Measurements from ENCODE around the gene CDR2.
"Not testable (repeated sequence)": the region's sequence is repeated elsewhere in the genome, so short reads cannot be mapped to it uniquely, and the experiment has no call there.

Gene CDR2

DNA sequence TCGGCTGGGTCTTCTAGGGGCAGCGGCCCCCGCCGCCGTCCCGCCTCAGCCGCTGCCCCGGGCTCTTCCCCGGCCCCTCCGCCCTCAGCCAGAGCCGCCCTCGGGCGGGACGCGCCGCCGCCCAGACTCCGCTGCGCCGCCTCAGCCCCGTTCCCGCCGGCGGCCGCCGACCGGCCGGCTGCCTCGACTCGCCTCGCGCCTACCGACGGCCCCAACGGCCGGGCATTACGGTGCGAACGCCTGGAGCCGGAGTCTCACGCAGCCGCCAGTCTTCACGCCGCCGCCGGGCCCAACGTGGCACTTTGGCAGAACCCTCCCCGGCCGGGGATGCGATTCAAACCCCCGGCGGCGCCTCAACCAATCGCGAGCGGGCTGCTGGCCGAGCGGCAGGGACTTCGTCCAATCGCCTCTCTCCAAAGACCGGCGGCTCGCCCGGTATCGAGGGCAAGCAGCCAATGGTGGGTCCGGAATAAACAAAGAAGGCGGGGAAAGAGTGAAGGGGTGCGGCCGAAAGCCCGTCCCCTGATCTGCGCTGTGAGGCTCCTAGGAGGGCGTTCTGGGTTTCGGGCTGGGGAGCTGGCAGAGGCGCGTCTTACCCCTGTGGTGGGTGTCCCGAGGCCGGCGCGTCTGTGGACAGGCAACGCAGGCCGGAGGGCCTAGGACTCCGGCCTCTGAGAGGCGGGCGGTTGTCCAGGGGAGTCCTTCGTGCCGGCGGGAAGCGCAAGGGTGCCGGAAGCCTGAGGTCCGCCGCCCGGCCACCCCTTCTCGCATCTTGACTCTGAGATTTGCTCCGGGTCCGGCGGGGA lies at the start of gene CDR2:
Gene CDR2 (minus strand): TSS at position 309 of the 806 bp plus-strand sequence. CDS start 310 bp downstream, outside the sequence.
- DNase-seq (ENCODE audit: low read depth): peak; percentile 95

DNA sequence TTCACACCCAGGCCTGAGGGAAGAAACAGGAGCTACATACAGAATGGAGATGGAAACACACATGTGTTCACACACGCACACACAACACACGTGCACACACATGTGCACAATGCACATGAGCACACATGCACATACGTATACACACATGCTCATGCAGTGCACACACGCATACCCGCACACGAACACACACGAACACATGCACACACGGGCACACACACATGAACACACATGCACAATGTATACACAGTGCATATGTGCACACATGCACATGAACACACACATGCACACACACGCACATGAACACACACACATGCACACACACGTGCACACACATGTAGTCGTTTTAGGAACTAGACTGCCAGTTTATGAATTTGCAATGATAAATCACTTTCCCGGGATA lies 49.3 kb upstream of the CDR2 start:
- no peak for DNase-seq (ENCODE audit: low read depth)

GRCh38 chr16:22421136-22421535 lies 46.7 kb upstream of the CDR2 start:
- no peak for DNase-seq (ENCODE audit: low read depth)

- DNase-seq (ENCODE audit: low read depth): no peak
Measured at GRCh38 chr16:22420606-22421135, 46.3 kb upstream of the CDR2 start.

GRCh38 chr16:22419908-22420307 lies 45.5 kb upstream of the CDR2 start:
- no peak for DNase-seq (ENCODE audit: low read depth)

DNA sequence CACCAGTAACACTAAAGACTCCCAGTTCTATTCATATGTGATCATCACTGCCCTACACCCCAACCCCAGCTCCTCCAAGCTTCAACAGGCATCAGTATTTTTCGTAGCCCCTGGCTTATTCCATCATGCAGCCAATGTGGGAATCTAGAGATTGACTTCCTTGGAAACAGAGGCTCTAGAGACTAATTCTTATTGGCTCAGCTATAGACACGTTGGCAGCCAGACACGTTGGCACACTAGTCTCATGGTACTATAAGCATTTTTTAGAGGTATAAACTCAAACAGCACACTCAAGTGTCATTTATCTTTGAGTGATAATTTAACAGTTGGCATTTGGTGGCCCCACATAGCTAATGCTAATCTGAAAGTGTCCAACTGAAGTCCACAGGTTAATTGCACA lies 44.4 kb upstream of the CDR2 start:
- no peak for DNase-seq (ENCODE audit: low read depth)

DNA sequence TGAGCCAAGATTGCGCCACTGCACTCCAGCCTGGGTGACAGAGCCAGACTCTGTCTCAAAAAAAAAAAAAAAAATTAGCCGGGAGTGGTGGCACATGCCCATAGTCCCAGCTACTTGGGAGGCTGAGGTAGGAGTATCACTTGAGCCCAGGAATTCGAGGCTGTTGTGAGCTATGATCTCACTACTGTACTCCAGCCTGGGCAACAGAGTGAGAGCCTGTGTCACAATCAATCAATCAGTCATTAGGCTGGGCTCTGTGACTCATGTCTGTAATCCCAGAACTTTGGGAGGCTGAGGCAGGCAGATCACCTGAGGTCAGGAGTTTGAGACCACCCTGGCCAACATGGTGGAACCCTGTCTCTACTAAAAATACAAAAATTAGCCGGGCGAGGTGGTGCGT lies 43.4 kb upstream of the CDR2 start:
- not testable (repeated sequence) for DNase-seq (ENCODE audit: low read depth)

DNA sequence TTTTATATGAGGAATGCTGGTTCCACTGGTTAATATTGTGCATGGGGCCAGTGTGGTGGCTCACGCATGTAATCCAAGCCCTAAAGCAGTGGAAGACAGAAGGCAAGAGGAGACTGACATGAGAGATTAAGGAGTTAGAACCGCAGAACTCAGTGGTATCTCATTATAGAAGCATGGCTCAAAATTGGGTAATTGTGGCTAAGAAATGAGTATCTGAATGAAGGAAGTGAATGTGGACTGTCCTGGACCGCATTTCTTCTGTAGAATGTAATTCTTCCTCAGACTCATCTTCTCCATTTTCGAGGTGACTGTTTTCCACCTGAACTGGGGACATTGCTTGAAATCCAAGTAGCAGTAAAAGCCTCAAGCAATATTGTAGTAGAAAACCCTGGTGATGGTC lies 42.6 kb upstream of the CDR2 start:
- DNase-seq (ENCODE audit: low read depth): no peak

- DNase-seq (ENCODE audit: low read depth): no peak
Measured at GRCh38 chr16:22413819-22414218, 39.4 kb upstream of the CDR2 start.

- DNase-seq (ENCODE audit: low read depth): no peak
Measured at GRCh38 chr16:22407486-22407885, 33.1 kb upstream of the CDR2 start.

DNA sequence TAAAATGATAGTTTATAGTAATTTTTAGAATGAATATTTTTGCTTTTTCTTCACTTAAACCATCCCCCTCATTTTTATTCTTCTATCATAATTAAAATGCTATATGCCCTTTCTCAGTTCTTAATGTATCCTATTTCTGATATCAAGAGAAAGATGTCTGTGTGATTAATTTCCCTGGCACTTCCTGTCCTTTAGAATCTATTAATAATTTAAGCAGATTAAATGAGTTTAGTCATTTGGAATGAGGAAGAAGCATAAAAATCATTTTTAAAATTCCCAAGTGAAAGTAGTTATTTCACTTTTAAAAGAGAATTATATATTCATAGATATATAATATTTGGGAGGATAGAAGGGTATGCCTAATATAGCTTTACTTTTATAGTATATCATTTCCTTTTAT lies 27.8 kb upstream of the CDR2 start:
- DNase-seq (ENCODE audit: low read depth): no peak

DNA sequence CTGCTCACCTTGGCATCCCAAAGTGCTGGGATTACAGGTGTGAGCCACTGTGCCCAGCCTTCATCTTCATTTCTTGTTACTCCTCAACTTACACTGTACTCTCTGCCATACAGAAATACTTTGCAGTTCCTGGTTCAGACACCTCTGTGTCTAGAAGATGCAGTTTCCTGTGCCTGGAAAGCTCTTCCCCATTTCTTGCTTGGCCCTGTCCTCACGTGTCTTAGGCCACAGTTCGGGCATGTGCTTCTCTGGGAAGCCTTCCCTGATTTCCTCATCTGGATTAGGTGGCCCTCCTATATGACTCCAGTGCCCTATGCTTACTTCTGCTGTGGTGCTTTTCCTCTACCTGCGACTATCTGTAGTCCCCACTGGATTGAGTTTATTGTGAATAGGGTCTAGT lies 26.5 kb upstream of the CDR2 start:
- DNase-seq (ENCODE audit: low read depth): no peak

GRCh38 chr16:22397931-22398330 lies 23.5 kb upstream of the CDR2 start:
- no peak for DNase-seq (ENCODE audit: low read depth)

DNA sequence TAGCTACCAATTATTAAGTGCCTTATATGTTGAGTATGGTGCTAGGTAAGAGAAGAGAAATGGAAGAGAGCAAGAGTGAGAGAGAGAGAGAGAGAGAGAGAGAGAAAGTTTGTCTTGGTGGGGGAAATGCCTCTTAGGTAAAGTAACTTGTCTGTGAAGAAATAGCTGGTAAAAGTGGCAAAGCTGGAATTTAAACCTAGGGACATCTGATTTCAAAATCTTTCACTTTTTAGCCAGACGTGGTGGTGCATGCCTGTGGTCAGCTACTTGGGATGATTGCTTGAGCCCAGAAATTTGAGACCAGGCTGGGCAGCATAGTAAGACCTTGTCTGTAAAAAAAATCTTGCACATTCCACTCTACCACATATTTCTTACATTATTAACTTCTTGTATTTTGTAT lies 23.0 kb upstream of the CDR2 start:
- no peak for DNase-seq (ENCODE audit: low read depth)

DNA sequence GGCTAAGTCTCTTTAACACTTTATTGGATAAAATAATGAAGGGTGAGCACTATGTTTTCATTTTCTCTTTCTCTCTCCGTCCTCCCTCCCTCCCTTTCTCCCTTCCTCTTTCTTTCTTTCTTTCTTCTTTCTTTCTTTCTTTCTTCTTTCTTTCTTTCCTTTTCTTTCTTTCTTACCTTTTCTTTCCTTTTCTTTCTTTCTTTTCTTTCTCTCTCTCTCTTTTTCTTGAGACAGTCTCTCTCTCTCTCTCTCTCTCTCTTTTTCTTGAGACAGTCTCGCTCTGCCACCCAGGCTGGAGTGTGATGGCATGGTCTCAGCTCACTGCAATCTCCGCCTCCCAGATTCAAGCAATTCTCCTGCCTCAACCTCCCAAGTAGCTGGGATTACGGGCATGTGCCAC lies 21.5 kb upstream of the CDR2 start:
- no peak for DNase-seq (ENCODE audit: low read depth)

- no peak for DNase-seq (ENCODE audit: low read depth)
Measured at GRCh38 chr16:22394121-22394520, 19.7 kb upstream of the CDR2 start.

DNA sequence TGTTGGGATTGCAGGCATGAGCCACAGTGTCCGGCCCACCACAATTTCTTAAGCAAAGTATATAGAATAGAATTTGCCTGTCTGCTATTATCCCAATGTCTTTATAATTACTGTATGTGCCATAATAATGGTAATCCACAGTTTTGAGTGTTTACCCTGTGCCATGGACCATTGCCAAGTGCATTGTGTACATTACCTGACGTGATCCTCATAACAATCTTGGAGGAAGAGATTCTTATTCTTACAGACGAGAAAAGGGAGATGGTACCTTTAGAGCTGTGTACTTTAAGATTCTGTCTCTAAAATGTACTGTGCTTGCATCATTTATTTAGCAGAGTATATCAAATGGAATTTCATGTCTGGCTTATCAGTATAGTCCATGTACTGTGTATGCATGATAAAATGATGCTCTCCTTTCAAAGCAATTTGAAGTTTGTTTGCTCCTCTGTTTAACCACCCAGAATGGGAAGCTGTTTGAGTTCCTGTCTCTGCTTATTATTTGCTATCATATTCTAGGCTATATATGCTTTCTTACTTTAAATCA lies 13.8 kb upstream of the CDR2 start:
- no peak for DNase-seq (ENCODE audit: low read depth)

DNA sequence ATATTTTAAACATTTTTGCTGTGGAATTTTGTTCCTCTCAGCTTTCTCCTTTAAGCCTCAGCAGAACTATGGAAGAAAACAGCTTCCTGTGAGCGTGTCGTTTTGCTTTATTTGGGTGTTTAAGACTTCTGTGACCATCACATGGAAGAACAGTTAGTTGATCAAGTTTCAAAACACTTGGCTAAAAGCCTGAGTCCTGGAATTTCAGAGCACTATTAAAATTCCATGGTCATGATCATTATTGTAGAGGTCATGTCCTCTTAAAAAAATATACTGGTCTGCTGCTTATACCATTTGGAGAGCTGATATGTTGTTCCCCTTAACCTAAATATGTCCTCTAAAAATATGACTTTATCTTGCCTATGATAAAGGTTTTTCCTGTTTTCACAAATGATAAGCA lies 12.6 kb upstream of the CDR2 start:
- DNase-seq (ENCODE audit: low read depth): no peak

GRCh38 chr16:22385196-22385595 lies 10.8 kb upstream of the CDR2 start:
- no peak for DNase-seq (ENCODE audit: low read depth)

GRCh38 chr16:22383827-22384226 lies 9.4 kb upstream of the CDR2 start:
- DNase-seq (ENCODE audit: low read depth): no peak

GRCh38 chr16:22381392-22381791 lies 7.0 kb upstream of the CDR2 start:
- no peak for DNase-seq (ENCODE audit: low read depth)

DNA sequence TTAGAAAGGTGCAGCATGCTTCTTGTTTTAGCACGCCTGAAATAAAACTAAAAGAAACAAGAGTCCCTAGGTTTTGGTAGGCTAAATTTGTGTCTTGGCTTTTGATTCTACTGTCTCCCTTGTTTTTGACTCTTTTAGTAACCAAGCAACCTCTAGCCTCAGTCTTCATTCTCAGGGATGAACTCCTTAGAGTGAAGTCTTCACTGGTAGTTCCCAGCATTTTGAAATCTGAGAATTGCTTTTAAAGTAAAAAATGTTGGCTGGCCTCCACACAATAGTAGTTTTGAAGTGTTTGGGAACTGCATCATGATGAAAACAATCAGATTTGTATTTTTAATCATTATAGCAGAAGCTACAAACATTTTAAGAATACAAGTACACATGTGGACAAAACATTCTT lies 6.1 kb upstream of the CDR2 start:
- no peak for DNase-seq (ENCODE audit: low read depth)

- DNase-seq (ENCODE audit: low read depth): no peak
Measured at GRCh38 chr16:22379656-22380055, 5.2 kb upstream of the CDR2 start.

Data from stimulated activated CD8-positive, alpha-beta memory T cell treated with anti-CD3 and anti-CD28 coated beads, Interleukin-4, amount 100 ng/mL, for 24 hours (primary cell).